NOMO-1 treated with dmso at 0.1 percent for 144 hours (cell line): Measurements from ENCODE around the gene ELFN1.

Experiments used
- DNase-seq: peaks from one replicate; lab custom pipeline; 2025; ENCODE audit not compliant: unreplicated experiment; lab: John Stamatoyannopoulos, UW

ELFN1 gene

DNA sequence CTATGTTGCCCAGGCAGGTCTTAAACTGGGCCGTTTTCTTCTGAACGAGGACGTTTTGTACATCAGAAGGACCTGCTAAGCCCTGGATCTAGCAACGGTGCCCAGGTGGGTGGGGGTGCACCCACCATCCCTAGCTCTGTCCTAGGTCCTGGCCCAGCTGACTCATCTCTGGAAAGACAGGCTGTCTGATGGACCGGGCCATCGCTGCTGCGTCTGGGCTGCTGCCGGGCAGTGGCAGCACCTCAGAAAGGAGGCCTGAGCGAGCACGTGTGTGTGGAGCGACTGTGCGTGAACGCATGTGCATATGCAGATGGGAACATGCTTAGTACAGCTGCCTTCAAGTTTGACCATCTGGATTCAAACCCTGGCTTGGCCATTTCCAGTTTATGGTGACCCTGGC lies 7.3 kb upstream of the ELFN1 start:
- no peak for DNase-seq

DNA sequence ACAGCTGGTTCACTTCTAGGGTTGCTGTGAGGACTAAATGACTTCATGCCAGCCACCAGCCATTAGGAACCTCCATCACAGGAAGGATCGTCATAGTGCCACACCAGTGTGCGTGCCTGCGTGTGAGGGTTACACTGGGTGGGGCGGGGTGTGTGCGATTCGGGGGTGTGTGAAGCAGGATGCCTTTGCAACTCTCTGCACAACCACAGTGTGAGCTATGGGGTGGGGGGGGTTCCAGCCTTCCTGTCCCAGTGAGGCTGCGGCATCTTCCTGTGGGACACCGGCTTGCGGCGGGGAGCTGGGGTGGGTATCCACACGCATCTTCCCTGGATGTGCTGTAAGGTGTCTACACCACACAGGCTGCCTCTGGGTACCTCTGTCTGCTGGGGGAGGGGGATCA lies 6.9 kb upstream of the ELFN1 start:
- DNase-seq = no peak

DNA sequence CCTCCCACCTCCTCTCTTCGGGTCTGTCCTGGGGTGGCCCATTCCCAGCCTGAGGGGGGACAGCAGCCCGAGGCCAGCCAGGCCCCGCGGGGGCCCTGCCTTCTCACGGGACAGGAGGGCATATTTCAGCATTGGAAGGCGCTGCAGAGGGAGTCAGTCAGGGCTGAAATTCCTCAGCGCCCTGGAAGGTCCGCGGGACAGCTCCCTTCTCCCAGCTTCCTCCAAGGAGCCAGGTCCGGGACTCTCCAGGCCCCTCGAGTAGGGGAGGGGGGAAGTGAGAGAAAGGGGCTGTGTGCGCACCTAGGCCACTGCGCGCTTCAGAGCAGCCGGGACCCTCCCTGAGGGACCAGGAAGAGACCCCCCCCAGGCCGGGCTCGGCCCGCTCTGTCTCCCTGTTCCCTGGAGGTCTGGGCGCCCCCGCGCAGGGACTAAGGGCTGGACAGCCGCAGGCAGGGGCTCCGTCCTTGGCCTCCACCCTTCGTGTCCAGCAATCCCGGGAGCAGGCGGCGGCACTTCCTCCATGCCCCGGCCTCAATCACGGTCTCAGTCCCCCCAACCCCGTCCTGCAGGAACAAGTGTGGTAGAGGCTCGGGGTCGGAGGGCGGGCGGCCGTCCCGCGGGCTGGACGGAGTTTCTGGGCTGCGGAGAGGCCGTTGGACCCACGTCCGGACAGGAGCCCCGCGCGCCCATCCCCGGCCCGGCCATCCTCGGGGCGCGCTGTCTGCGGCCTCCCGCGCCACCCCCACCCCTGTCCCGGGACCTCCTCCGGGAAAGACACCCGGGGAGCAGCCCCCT lies 6.0 kb upstream of the ELFN1 start:
- no peak for DNase-seq

DNA sequence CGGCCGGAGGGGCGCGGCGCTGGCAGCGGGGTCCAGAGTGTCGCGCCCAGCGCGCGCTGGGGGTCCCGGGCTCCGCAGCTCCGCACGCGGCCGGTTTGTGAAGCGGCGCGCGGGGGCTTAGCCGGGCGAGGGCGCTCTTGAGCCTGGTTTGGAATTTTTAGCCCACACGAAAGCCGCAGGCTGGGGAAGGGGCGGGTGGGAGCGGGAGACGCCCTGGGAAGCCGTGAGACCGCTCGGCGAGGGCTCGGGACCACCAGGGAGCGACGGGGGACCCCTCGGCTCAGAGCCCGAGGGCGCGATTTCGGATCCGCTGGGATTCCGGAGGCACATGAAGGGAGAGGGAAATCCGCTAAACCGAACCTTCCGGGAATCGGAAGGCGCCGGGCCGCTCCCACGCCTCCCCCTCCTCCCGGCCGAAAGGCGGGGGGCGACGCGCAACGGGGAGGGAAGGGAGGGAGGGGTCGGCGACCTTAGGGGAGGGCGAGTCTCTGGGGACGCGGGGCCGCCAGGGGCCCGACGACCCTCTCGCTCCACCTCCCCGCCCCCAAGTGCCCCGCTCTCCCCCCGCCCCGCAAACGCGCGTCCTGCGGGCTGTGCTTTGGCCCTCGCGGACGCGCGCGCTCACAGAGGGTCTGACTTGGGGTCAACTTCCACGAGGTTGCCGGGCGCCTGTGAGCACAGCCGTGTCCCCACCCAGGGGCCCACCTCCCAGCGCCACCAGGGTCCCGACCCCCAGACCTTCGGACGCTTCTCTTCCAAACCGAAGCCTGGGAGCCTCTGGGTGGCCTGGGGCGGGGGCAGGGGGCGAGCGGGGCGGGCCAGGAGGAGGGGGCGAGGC lies 5.1 kb upstream of the ELFN1 start:
- no peak for DNase-seq

- DNase-seq = no peak
Observed at GRCh38 chr7:1665549-1666316, 4.3 kb upstream of the ELFN1 start.

GRCh38 chr7:1666317-1666822 lies 3.7 kb upstream of the ELFN1 start:
- no peak for DNase-seq

- no peak for DNase-seq
Observed at GRCh38 chr7:1666823-1667565, 3.1 kb upstream of the ELFN1 start.

- no peak for DNase-seq
Observed at GRCh38 chr7:1667566-1668395, 2.3 kb upstream of the ELFN1 start.

- no peak for DNase-seq
Observed at GRCh38 chr7:1668396-1669063, 1.5 kb upstream of the ELFN1 start.

GRCh38 chr7:1669064-1669951 lies 769 bp upstream of the ELFN1 start:
- DNase-seq = no peak

DNA sequence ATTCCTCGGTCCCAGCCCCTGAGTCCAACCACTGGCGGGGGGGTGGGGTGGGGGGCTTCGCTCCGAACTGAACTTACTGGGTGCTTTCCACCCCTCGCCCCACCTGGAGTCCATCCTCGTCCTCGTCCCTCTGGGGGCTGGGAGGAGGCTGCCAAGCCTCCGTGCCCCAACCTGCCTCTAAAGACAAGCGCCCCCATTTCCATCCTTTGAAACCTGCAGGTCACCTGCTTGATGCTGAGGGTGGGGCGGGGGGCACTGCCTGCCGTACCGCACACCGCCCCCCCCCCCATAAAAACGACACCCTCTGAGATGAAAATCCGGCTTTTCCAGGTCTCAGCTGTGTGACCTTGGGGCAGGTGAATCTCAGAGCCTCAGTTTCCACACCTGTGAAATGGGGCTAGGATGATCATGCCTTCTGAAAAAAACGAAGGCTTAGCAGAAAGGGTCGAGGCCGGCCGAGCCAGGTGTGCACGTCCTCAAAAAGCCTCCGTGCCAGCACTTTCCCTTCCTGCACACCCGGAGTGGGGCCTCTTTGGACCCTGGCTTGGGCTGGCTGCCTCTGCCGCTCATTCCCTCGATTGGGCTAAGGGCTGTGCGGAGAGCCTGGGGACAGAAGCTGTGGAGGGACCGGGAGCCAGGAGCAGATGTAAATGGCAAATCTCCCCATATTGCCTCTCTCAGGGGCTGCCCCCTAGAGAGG lies 967 bp downstream of the ELFN1 start:
- no peak for DNase-seq

DNA sequence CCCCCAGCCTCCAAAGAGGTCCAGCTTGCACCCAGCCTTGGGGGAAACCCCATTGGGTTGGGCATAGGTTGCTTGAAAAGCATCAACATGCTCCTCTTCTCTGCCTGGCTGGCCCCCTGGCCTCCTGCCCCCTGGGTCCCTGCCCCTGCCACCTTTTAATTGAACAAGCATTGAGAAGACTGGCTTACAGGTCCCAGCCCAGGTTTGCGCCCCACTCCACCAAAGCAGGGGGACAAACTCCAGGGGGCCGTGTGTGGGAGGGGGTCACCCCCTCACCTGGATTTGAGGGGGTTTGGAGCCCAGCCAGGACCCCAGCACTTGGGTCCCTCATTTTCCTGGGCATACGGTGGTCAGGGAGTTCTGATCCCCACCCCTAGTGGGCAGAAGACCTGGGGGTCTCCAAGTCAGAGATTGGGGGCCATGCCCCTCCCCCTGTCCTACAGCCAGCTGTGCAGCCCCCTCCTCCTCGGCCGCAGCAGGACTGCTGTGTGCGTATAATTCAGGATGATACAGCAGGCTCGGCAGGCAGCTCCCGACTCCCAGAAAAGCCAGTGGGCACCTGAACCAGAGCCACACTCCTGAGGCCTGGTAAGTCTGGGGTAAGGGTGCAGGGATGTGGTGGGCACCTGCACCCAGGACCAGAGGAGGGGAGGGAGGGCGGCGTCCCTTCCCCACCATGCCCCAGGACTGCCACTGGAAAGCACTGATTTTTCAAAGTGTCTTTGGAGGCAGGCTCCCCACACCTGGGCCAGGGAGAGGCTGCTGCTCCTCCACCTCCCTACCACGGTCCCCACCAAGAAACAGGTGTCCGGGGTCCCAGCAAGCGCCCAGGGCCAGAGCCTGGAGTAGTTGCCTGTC lies 1.7 kb downstream of the ELFN1 start:
- no peak for DNase-seq

GRCh38 chr7:1672851-1673486 lies 2.9 kb downstream of the ELFN1 start:
- DNase-seq = no peak

DNA sequence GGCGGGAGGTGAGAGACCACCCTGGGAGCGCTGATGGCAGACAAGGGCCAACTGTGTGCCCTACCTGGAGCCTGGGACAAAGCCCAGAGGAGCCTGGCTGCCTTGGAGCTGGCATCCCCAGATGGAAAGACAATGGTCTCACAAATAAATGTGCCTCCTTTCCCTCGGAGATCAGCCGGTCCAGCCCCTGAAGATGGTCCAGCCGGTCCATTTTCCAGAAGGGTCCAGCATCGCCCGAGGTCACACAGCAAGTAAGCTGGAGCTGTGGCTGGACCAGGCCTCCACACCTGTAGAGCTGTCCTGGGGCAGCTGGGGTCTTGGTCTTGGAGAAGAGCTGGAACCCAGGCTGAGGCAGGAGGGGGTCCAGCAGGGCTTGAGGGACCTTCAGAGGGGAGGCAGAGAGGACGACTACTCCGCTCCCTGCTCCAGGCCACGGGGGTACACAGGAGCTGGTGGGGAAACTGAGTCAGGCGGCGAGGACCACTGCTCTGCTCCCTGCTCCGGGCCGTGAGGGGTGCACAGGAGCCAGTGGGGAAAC lies 3.6 kb downstream of the ELFN1 start:
- DNase-seq = no peak

- DNase-seq = no peak
Observed at GRCh38 chr7:1674161-1675035, 4.3 kb downstream of the ELFN1 start.
